MCF 10A (cell line): ENCODE data around the gene ABCC9. TPM values are rescaled to one million over a fixed set of nuclear protein-coding genes. Genes with fewer than 3 reads are reported as not detected.
"Not testable (repeated sequence)": the region's sequence is repeated elsewhere in the genome, so short reads cannot be mapped to it uniquely, and the experiment has no call there.

Experiments
- BruUV-seq: library from RNA; stranded (reverse); fragments of 400-500 nt; replicated peaks from 2 replicates; lab custom pipeline; 2021; lab: Mats Ljungman, UMichigan
- CTCF ChIA-PET: fragments of 300-600 bp; sonication (Branson Sonifier 250); formaldehyde crosslinking; extraction: SDS; loops from one replicate; lab custom pipeline; 2021; ENCODE audit warnings: antibody characterized with exemption, inconsistent platforms; lab: Yijun Ruan, JAX
- POLR2A ChIA-PET: fragments of 300-600, 350-650 bp; sonication (Branson Sonifier 250); formaldehyde crosslinking; extraction: SDS; loops from one replicate; lab custom pipeline; 2020; ENCODE audit warnings: antibody characterized with exemption, inconsistent platforms; lab: Yijun Ruan, JAX
- DNase-seq: peaks from one replicate; pipeline ENCODE4 v3.0.0-alpha.2; 2018; ENCODE audit not compliant: unreplicated experiment
- H3K27ac Mint-ChIP-seq: one replicate; pipeline ENCODE4 v1.8.0; 2022; ENCODE audit warnings: mild to moderate bottlenecking, low read depth, mixed read lengths; ENCODE audit not compliant: unreplicated experiment
- H3K27me3 Mint-ChIP-seq: one replicate; pipeline ENCODE4 v1.8.0; 2022; ENCODE audit warnings: mixed read lengths; ENCODE audit not compliant: insufficient read depth, unreplicated experiment
- H3K36me3 Mint-ChIP-seq: one replicate; pipeline ENCODE4 v1.8.0; 2022; ENCODE audit warnings: mild to moderate bottlenecking, moderate library complexity, mixed read lengths; ENCODE audit not compliant: insufficient read depth, unreplicated experiment
- H3K4me1 Mint-ChIP-seq: one replicate; pipeline ENCODE4 v1.8.0; 2022; ENCODE audit warnings: mixed read lengths; ENCODE audit not compliant: insufficient read depth, unreplicated experiment
- H3K4me3 Mint-ChIP-seq: one replicate; pipeline ENCODE4 v1.8.0; 2022; ENCODE audit warnings: mild to moderate bottlenecking, moderate library complexity, mixed read lengths; ENCODE audit not compliant: unreplicated experiment
- H3K9me3 Mint-ChIP-seq: one replicate; pipeline ENCODE4 v1.8.0; 2022; ENCODE audit warnings: mixed read lengths; ENCODE audit not compliant: unreplicated experiment
- CTCF ChIP-seq: fragments of 200-600 bp; IDR thresholded peaks from one replicate; pipeline ENCODE4 v1.8.0; 2022; ENCODE audit warnings: antibody characterized with exemption, mild to moderate bottlenecking; ENCODE audit not compliant: unreplicated experiment
- intact Hi-C: fragments of 100-400 bp; cut with micrococcal nuclease; formaldehyde crosslinking; loops from 2 replicates; pipeline ENCODE4 v1.14.1; 2022
- total RNA-seq: library from RNA; stranded (reverse); gene quantifications from 2 replicates; pipeline ENCODE4 v1.2.3, GENCODE V29; 2022

ABCC9 gene
- total RNA-seq, 1 experiment from 2014 or later = 0.12 TPM

DNA sequence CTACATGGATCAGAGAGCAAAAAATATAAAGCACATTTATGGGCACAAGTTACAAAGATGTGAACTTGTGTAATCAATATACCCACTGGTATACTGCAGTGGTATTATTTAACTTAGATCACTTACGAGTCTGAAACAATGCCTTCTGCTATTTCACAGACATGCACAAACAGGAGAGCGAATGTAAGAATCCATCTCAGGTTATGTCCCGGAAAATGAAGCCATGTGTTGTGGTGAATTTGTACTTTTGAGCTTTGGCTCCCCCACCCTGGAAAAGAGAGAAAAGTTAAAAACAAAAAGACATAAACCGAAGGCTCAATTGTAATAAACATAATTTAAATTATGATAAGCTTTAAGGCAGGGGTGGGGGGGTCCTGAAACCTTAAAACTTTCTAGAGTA is 7.6 kb downstream of the ABCC9 start:
- Mint-ChIP-seq H3K9me3 (no peaks in the 10 kb centered on the region), H3K4me3 (no peak overlapping the region), H3K27me3 (no peaks in the 10 kb centered on the region), H3K27ac (no peak overlapping the region), H3K36me3 (no peaks in the 10 kb centered on the region), H3K4me1 (no peaks in the 10 kb centered on the region)
- ChIA-PET POLR2A (interaction anchor here (0.6 to 0.9 kb wide), 3 partner anchors 17 to 226 kb away, joined by 3 read pairs; no protein-coding TSS in a partner anchor), CTCF (interaction anchor here (0.6 to 1.0 kb wide), 3 partner anchors 8 to 236 kb away, joined by 3 read pairs; no protein-coding TSS in a partner anchor)
- DNase-seq = no peak
- intact Hi-C loops = no loop called here
- TF ChIP-seq CTCF = no peak
- no TSS peak for BruUV-seq

DNA sequence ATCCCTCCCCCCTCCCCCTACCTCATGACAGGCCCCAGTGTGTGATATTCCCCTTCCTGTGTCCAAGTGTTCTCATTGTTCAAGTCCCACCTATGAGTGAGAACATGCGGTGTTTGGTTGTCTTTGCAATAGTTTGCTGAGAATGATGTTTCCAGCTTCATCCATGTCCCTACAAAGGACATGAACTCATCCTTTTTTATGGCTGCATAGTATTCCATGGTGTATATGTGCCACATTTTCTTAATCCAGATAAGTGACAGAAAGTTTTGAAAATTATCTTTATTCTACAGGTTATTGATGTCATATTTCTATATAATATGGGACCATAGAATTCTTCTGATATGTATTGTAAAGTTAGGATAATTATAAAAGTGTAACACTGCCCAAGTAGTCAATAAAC is 11.3 kb downstream of the ABCC9 start:
- CTCF ChIA-PET, POLR2A ChIA-PET, DNase-seq, intact Hi-C loops, H3K36me3 Mint-ChIP-seq, BruUV-seq, H3K4me1 Mint-ChIP-seq, H3K27me3 Mint-ChIP-seq, H3K4me3 Mint-ChIP-seq, H3K9me3 Mint-ChIP-seq, H3K27ac Mint-ChIP-seq: not testable (repeated sequence)

DNA sequence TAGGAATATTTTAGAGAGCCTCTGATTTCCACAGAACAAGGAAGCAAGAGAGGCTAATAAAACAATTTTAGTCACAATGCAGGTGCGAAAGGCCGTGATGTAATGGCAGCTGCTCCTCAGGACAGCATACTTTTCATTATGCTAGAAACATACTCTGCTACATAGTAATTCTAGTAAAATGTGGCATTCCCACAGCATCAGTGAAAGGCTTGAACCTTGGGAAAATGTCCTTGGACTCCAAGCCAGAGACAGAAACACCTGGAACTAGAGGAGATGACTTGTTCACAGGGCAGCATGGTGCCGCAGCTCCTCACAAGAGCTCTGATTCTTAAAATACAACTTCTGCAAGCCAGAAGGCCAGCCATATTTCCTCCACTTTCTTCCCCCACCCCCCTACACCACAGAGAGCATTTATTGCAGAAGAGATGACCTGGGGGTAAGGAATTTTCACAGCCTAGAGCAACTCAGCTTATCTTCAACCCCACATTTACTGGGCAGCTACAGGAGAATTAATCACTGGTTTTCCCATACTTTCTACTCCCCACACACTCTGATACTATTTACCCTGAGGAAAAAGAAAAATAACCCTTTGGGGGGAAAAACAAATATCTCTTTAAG is 15.8 kb downstream of the ABCC9 start:
- H3K27me3 Mint-ChIP-seq = peaks cover 14% of the 10 kb centered on the region
- intact Hi-C loops = no loop called here
- ChIA-PET POLR2A (interaction anchor here (0.6 kb wide), 1 partner anchor 480 kb away, joined by 3 read pairs; no protein-coding TSS in a partner anchor), CTCF (interaction anchor here (0.7 to 1.2 kb wide), 2 partner anchors 9 to 90 kb away, joined by 3 read pairs; no protein-coding TSS in a partner anchor)
- no peak overlapping the region for H3K4me3 Mint-ChIP-seq
- no peaks in the 10 kb centered on the region for H3K9me3 Mint-ChIP-seq
- no peak for DNase-seq
- H3K4me1 Mint-ChIP-seq = no peaks in the 10 kb centered on the region
- TF ChIP-seq CTCF = no peak
- no TSS peak for BruUV-seq
- no peaks in the 10 kb centered on the region for H3K36me3 Mint-ChIP-seq
- no peak overlapping the region for H3K27ac Mint-ChIP-seq

DNA sequence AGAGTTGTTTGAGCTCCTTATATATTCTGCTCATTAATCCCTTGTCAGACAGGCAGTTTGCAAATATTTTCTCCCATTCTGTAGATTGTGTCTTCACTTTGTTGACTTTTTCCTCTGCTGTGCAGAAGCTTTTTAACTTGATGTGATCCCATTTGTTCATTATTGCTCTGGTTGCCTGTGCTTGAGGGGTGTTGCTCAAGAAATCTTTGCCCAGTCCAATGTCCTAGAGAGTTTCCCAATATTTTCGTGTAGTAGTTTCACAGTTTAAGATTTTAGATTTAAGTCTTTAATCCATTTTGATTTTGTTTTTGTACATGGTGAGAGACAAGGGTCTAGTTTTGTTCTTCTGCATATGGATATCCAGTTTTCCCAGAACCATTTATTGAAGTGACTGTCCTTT is 19.8 kb downstream of the ABCC9 start:
- no peak for TF ChIP-seq CTCF
- Mint-ChIP-seq H3K4me1 (no peaks in the 10 kb centered on the region), H3K36me3 (no peaks in the 10 kb centered on the region), H3K4me3 (no peak overlapping the region), H3K27ac (no peak overlapping the region), H3K9me3 (no peaks in the 10 kb centered on the region), H3K27me3 (peaks cover 27% of the 10 kb centered on the region)
- CTCF ChIA-PET = interaction anchor here (0.6 kb wide), 1 partner anchor 144 kb away, joined by 3 read pairs; no protein-coding TSS in a partner anchor
- DNase-seq = no peak
- BruUV-seq = no TSS peak
- POLR2A ChIA-PET = no interaction called here
- intact Hi-C loops = no loop called here
